Neural progenitor cell (in vitro differentiated cells): ENCODE measurements around the gene THUMPD2. TPM values are rescaled to one million over a fixed set of nuclear protein-coding genes. Genes with fewer than 3 reads are reported as not detected.

Experiments
- DNase-seq: peaks from one replicate; pipeline ENCODE4 v3.0.0-alpha.2; 2016; ENCODE audit warnings: low spot score
- H2AFZ ChIP-seq: fragments of 200-600 bp; sonication (generic); replicated peaks from 2 replicates; pipeline ENCODE4 v1.6.1; 2016; ENCODE audit warnings: antibody characterized with exemption
- H3F3A ChIP-seq: fragments of 200-600 bp; sonication (generic); 2 replicates; pipeline ENCODE4 v1.6.1; 2016; ENCODE audit warnings: antibody characterized with exemption, low read depth
- H3K27ac ChIP-seq: fragments of 200-600 bp; sonication (generic); 2 replicates; pipeline ENCODE4 v1.5.1; 2016; ENCODE audit warnings: mild to moderate bottlenecking
- H3K27me3 ChIP-seq: fragments of 200-600 bp; sonication (generic); 2 replicates; pipeline ENCODE4 v1.6.1; 2016; ENCODE audit warnings: mild to moderate bottlenecking, moderate library complexity
- H3K36me3 ChIP-seq: fragments of 200-600 bp; sonication (generic); 2 replicates; pipeline ENCODE4 v1.5.1; 2016
- H3K4me1 ChIP-seq: fragments of 200-600 bp; sonication (generic); 2 replicates; pipeline ENCODE4 v1.6.1; 2016; ENCODE audit warnings: mixed run types
- H3K4me2 ChIP-seq: fragments of 200-600 bp; sonication (generic); 2 replicates; pipeline ENCODE4 v1.6.1; 2016
- H3K4me3 ChIP-seq: fragments of 200-600 bp; sonication (generic); 2 replicates; pipeline ENCODE4 v1.5.1; 2016
- H3K79me2 ChIP-seq: fragments of 200-600 bp; sonication (generic); 2 replicates; pipeline ENCODE4 v1.6.1; 2016; ENCODE audit warnings: low read depth
- H3K9ac ChIP-seq: fragments of 200-600 bp; sonication (generic); 2 replicates; pipeline ENCODE4 v1.6.1; 2016
- H3K9me3 ChIP-seq: fragments of 200-600 bp; sonication (generic); 2 replicates; pipeline ENCODE4 v1.5.1; 2016; ENCODE audit warnings: low read depth
- H4K20me1 ChIP-seq: fragments of 200-600 bp; sonication (generic); 2 replicates; pipeline ENCODE4 v1.6.1; 2016; ENCODE audit warnings: low read depth
- H3K27ac Mint-ChIP-seq: 3 replicates; pipeline ENCODE4 v1.8.0; 2021; ENCODE audit warnings: mixed read lengths
- H3K27me3 Mint-ChIP-seq: 2 replicates; pipeline ENCODE4 v1.8.0; 2022; ENCODE audit warnings: low read depth, mild to moderate bottlenecking, inconsistent platforms, moderate library complexity, mixed read lengths; ENCODE audit not compliant: insufficient read depth
- H3K36me3 Mint-ChIP-seq: 3 replicates; pipeline ENCODE4 v1.8.0; 2021; ENCODE audit warnings: mixed read lengths
- H3K4me1 Mint-ChIP-seq: 3 replicates; pipeline ENCODE4 v1.8.0; 2021; ENCODE audit warnings: mixed read lengths
- H3K4me3 Mint-ChIP-seq: 3 replicates; pipeline ENCODE4 v1.8.0; 2021; ENCODE audit warnings: mild to moderate bottlenecking, moderate library complexity, mixed read lengths
- H3K9me3 Mint-ChIP-seq: 3 replicates; pipeline ENCODE4 v1.8.0; 2020; ENCODE audit warnings: mixed read lengths
- CTCF ChIP-seq: fragments of 200-600 bp; sonication (generic); IDR thresholded peaks from 2 replicates; pipeline ENCODE4 v1.5.1; 2017; ENCODE audit warnings: antibody characterized with exemption, mild to moderate bottlenecking
- EZH2 ChIP-seq: fragments of 200-600 bp; sonication (generic); IDR thresholded peaks from 2 replicates; pipeline ENCODE4 v1.6.1; 2017; ENCODE audit warnings: antibody characterized with exemption, mild to moderate bottlenecking, moderate library complexity
- EZH2phosphoT487 ChIP-seq: fragments of 200-600 bp; sonication (generic); IDR thresholded peaks from 2 replicates; pipeline ENCODE4 v1.6.1; 2017; ENCODE audit warnings: antibody characterized with exemption
- total RNA-seq: library from RNA; depleted of rRNA; stranded (reverse); fragments of >200 nt; gene quantifications from 2 replicates; pipeline ENCODE4 v1.2.3, GENCODE V29; 2015; ENCODE audit warnings: low replicate concordance

THUMPD2 gene
- total RNA-seq, 1 donor from 2014 or later: 21.8 TPM

- peaks cover 2% of the 10 kb centered on the region for H3K9me3 Mint-ChIP-seq
- H3K79me2 ChIP-seq: no peaks in the 10 kb centered on the region
- H3K36me3 ChIP-seq: peaks cover 3% of the 10 kb centered on the region
- no peak overlapping the region for H3K4me2 ChIP-seq
- peaks cover 36% of the 10 kb centered on the region for H3K36me3 Mint-ChIP-seq
- no peak overlapping the region for H3K9ac ChIP-seq
- no peak for TF ChIP-seq CTCF
- no peak for TF ChIP-seq EZH2phosphoT487
- no peak for TF ChIP-seq EZH2
- H3K4me3 Mint-ChIP-seq: no peak overlapping the region
- H4K20me1 ChIP-seq: peaks cover 10% of the 10 kb centered on the region
- no peak overlapping the region for H3K27ac ChIP-seq
- H3K27me3 Mint-ChIP-seq: no peaks in the 10 kb centered on the region
- no peaks in the 10 kb centered on the region for H3K27me3 ChIP-seq
- H3F3A ChIP-seq: no peaks in the 10 kb centered on the region
- H3K9me3 ChIP-seq: no peaks in the 10 kb centered on the region
- no peak overlapping the region for H3K27ac Mint-ChIP-seq
- peaks cover 11% of the 10 kb centered on the region for H3K4me1 Mint-ChIP-seq
- H2AFZ ChIP-seq: no peak overlapping the region
- no peak for DNase-seq
- peaks cover 1% of the 10 kb centered on the region for H3K4me1 ChIP-seq
- H3K4me3 ChIP-seq: no peak overlapping the region
Measured at GRCh38 chr2:39732482-39732881, 46.6 kb downstream of the THUMPD2 start.

- no peak for TF ChIP-seq EZH2
- Histone ChIP-seq H3F3A (no peaks in the 10 kb centered on the region), H3K4me2 (no peak overlapping the region), H3K4me3 (no peak overlapping the region), H2AFZ (no peak overlapping the region), H3K79me2 (no peaks in the 10 kb centered on the region), H4K20me1 (peaks cover 10% of the 10 kb centered on the region), H3K27ac (no peak overlapping the region), H3K27me3 (no peaks in the 10 kb centered on the region), H3K4me1 (no peaks in the 10 kb centered on the region), H3K36me3 (peaks cover 3% of the 10 kb centered on the region), H3K9ac (no peak overlapping the region), H3K9me3 (no peaks in the 10 kb centered on the region)
- no peak overlapping the region for H3K27ac Mint-ChIP-seq
- H3K4me3 Mint-ChIP-seq: no peak overlapping the region
- peaks cover 4% of the 10 kb centered on the region for H3K4me1 Mint-ChIP-seq
- no peak for DNase-seq
- H3K9me3 Mint-ChIP-seq: peaks cover 2% of the 10 kb centered on the region
- no peaks in the 10 kb centered on the region for H3K27me3 Mint-ChIP-seq
- H3K36me3 Mint-ChIP-seq: peaks cover 32% of the 10 kb centered on the region
Measured at GRCh38 chr2:39731546-39731945, 47.5 kb downstream of the THUMPD2 start.

GRCh38 chr2:39730685-39731302 is 48.3 kb downstream of the THUMPD2 start:
- Histone ChIP-seq H3F3A (no peaks in the 10 kb centered on the region), H3K27me3 (no peaks in the 10 kb centered on the region), H3K4me2 (no peak overlapping the region), H3K4me3 (no peak overlapping the region), H3K4me1 (no peaks in the 10 kb centered on the region), H3K9ac (no peak overlapping the region), H2AFZ (no peak overlapping the region), H3K27ac (no peak overlapping the region), H4K20me1 (peaks cover 10% of the 10 kb centered on the region), H3K79me2 (no peaks in the 10 kb centered on the region), H3K9me3 (no peaks in the 10 kb centered on the region), H3K36me3 (no peaks in the 10 kb centered on the region)
- peak; percentile 39 for DNase-seq
- Mint-ChIP-seq H3K36me3 (peaks cover 31% of the 10 kb centered on the region), H3K4me1 (no peaks in the 10 kb centered on the region), H3K27ac (no peak overlapping the region), H3K9me3 (peaks cover 2% of the 10 kb centered on the region), H3K4me3 (no peak overlapping the region), H3K27me3 (no peaks in the 10 kb centered on the region)
- no peak for TF ChIP-seq EZH2
- no peak for TF ChIP-seq EZH2phosphoT487
- peak; percentile 66 for TF ChIP-seq CTCF

GRCh38 chr2:39730276-39730675 is 48.8 kb downstream of the THUMPD2 start:
- no peak for DNase-seq
- H2AFZ ChIP-seq: no peak overlapping the region
- no peak overlapping the region for H3K4me2 ChIP-seq
- H3K79me2 ChIP-seq: no peaks in the 10 kb centered on the region
- no peaks in the 10 kb centered on the region for H3K4me1 Mint-ChIP-seq
- H3K36me3 Mint-ChIP-seq: peaks cover 31% of the 10 kb centered on the region
- no peaks in the 10 kb centered on the region for H3K9me3 ChIP-seq
- TF ChIP-seq EZH2: no peak
- TF ChIP-seq EZH2phosphoT487: no peak
- TF ChIP-seq CTCF: no peak
- H3F3A ChIP-seq: no peaks in the 10 kb centered on the region
- no peak overlapping the region for H3K4me3 ChIP-seq
- no peaks in the 10 kb centered on the region for H3K36me3 ChIP-seq
- no peak overlapping the region for H3K4me3 Mint-ChIP-seq
- no peak overlapping the region for H3K27ac ChIP-seq
- H3K4me1 ChIP-seq: no peaks in the 10 kb centered on the region
- H3K27ac Mint-ChIP-seq: no peak overlapping the region
- peaks cover 2% of the 10 kb centered on the region for H3K9me3 Mint-ChIP-seq
- peaks cover 10% of the 10 kb centered on the region for H4K20me1 ChIP-seq
- no peaks in the 10 kb centered on the region for H3K27me3 ChIP-seq
- no peaks in the 10 kb centered on the region for H3K27me3 Mint-ChIP-seq
- H3K9ac ChIP-seq: no peak overlapping the region
